Glomerular visceral epithelial cell (primary cell): Measurements from ENCODE around the gene RNASE8.
"Not testable (repeated sequence)": the region's sequence is repeated elsewhere in the genome, so short reads cannot be mapped to it uniquely, and the experiment has no call there.

Source experiments
- DNase-seq: peaks from one replicate; pipeline ENCODE4 v3.0.0-alpha.2; 2016; ENCODE audit errors: extremely low spot score

Gene RNASE8

GRCh38 chr14:21029917-21030316 is 27.7 kb upstream of the RNASE8 start, which contains the start of gene TPPP2:
TSS of gene TPPP2 (plus strand) at chr14:21030217. CDS start at chr14:21030582, 365 bp downstream.
- DNase-seq, result no peak

GRCh38 chr14:21030531-21030930 is 27.1 kb upstream of the RNASE8 start:
- no peak for DNase-seq

- DNase-seq, result no peak
Measured at GRCh38 chr14:21032326-21033132, 25.1 kb upstream of the RNASE8 start.

- DNase-seq, result no peak
Measured at GRCh38 chr14:21033133-21033698, 24.4 kb upstream of the RNASE8 start.

- DNase-seq, result no peak
Measured at GRCh38 chr14:21034707-21035106, 22.9 kb upstream of the RNASE8 start, which contains the start of gene RNASE13. TSS of gene RNASE13 (minus strand) at chr14:21034807. CDS start at chr14:21034288, 519 bp downstream.

- no peak for DNase-seq
Measured at GRCh38 chr14:21036751-21037150, 20.9 kb upstream of the RNASE8 start.

GRCh38 chr14:21037156-21037555 is 20.5 kb upstream of the RNASE8 start:
- no peak for DNase-seq

GRCh38 chr14:21038441-21039422 is 18.9 kb upstream of the RNASE8 start:
- no peak for DNase-seq

GRCh38 chr14:21039585-21040369 is 17.8 kb upstream of the RNASE8 start:
- peak; percentile 48 for DNase-seq

- DNase-seq, result no peak
Measured at GRCh38 chr14:21040370-21040925, 17.2 kb upstream of the RNASE8 start.

- not testable (repeated sequence) for DNase-seq
Measured at GRCh38 chr14:21040941-21041340, 16.7 kb upstream of the RNASE8 start.

- peak; percentile 55 for DNase-seq
Measured at GRCh38 chr14:21041676-21042433, 15.8 kb upstream of the RNASE8 start, which contains the start of gene RNASE7. TSS of gene RNASE7 (plus strand) at chr14:21042362. CDS start at chr14:21042993, 631 bp downstream.

GRCh38 chr14:21042918-21043317 is 14.7 kb upstream of the RNASE8 start:
- DNase-seq, result peak; percentile 61

- DNase-seq, result no peak
Measured at GRCh38 chr14:21043387-21043973, 14.1 kb upstream of the RNASE8 start.

GRCh38 chr14:21043974-21044618 is 13.5 kb upstream of the RNASE8 start:
- no peak for DNase-seq

GRCh38 chr14:21047378-21047781 is 10.2 kb upstream of the RNASE8 start:
- no peak for DNase-seq

- no peak for DNase-seq
Measured at GRCh38 chr14:21048638-21049037, 9.0 kb upstream of the RNASE8 start.

GRCh38 chr14:21049271-21049673 is 8.3 kb upstream of the RNASE8 start:
- peak; percentile 36 for DNase-seq

GRCh38 chr14:21050597-21050996 is 7.0 kb upstream of the RNASE8 start:
- no peak for DNase-seq
